Gastroesophageal sphincter (tissue), 4 donors: ENCODE data around the gene DLGAP3. TPM values are rescaled to one million over a fixed set of nuclear protein-coding genes. Genes with fewer than 3 reads are reported as not detected.
A peak's percentile ranks its signal among the peaks of the same experiment; 100 is the strongest.

Source experiments
- ATAC-seq: fragments of 150-250 bp; one replicate; pipeline ENCODE4 v1.9.1; 2016; ENCODE audit warnings: mild to moderate bottlenecking, moderate library complexity
- H3K27ac ChIP-seq, 4 donors: fragments of 200-600 bp; sonication (generic) in 3 of 4; 1 replicate in 3 of 4; 2 replicates in 1 of 4; pipeline ENCODE4 v1.5.1; 2016 to 2019
- H3K27me3 ChIP-seq: fragments of 200-600 bp; sonication (generic); one replicate; pipeline ENCODE4 v1.5.1; 2019
- H3K36me3 ChIP-seq, 2 donors: fragments of 200-600 bp; sonication (generic); one replicate each; pipeline ENCODE4 v1.5.1; 2019; ENCODE audit warnings: control low read depth in 1 of 2
- H3K4me1 ChIP-seq, 3 donors: fragments of 200-600 bp; sonication (generic); 1 replicate in 2 of 3; 2 replicates in 1 of 3; pipeline ENCODE4 v1.5.1; 2016 to 2019; ENCODE audit warnings: control low read depth in 2 of 3
- H3K4me3 ChIP-seq, 2 donors: fragments of 200-600 bp; sonication (generic); one replicate each; pipeline ENCODE4 v1.5.1; 2019; ENCODE audit warnings: mild to moderate bottlenecking in 1 of 2, moderate library complexity in 1 of 2
- H3K9me3 ChIP-seq, 3 donors: fragments of 200-600 bp; sonication (generic); one replicate each; pipeline ENCODE4 v1.5.1; 2017 to 2019; ENCODE audit warnings: control low read depth in 2 of 3
- CTCF ChIP-seq, 4 experiments: fragments of 200-600 bp in 2 of 4; fragments of 450-650 bp in 2 of 4; sonication (generic) in 1 of 4; IDR thresholded peaks; one replicate each; pipeline ENCODE4 v1.5.1; 2017 to 2019; ENCODE audit warnings: antibody characterized with exemption in 4 of 4, mild to moderate bottlenecking in 2 of 4, moderate library complexity in 2 of 4
- EP300 ChIP-seq: sonication (generic); formaldehyde crosslinking; IDR thresholded peaks from one replicate; pipeline ENCODE4 v1.6.1; 2017; ENCODE audit warnings: antibody characterized with exemption, mild to moderate bottlenecking
- POLR2A ChIP-seq, 2 donors: fragments of 450-650 bp; IDR thresholded peaks; one replicate each; pipeline ENCODE4 v1.6.1; 2017; ENCODE audit warnings: antibody characterized with exemption in 2 of 2, mild to moderate bottlenecking in 2 of 2, moderate library complexity in 1 of 2
- POLR2AphosphoS5 ChIP-seq: sonication (generic); formaldehyde crosslinking; IDR thresholded peaks from one replicate; pipeline ENCODE4 v1.6.1; 2017; ENCODE audit warnings: antibody characterized with exemption
- WGBS, 2 donors: methylation state at CpG; one replicate each; pipeline ENCODE4 v1.1.5; 2018; ENCODE audit warnings: low coverage in 1 of 2; 5-methylcytosine and 5-hydroxymethylcytosine counted together
- total RNA-seq, 4 donors: library from RNA; depleted of rRNA; stranded (reverse); fragments of >200 nt; gene quantifications; one replicate each; pipeline ENCODE4 v1.1.0, GENCODE V29; 2016

The DLGAP3 gene
- total RNA-seq, 4 donors from 2014 or later, result 0.12 to 0.13 TPM; not detected in 2

GRCh38 chr1:34859446-34860200, 69.8 kb downstream of the DLGAP3 start, which contains the start of gene SMIM12:
Gene SMIM12 (minus strand): TSS chr1:34859749. CDS start chr1:34855977, 3,772 bp downstream.
- peak within 1 kb of the TSS; percentile 74 to 96 for H3K4me3 ChIP-seq
- TF ChIP-seq POLR2A (IDR thresholded peaks at IDR 0.05), result peak; percentile 90 to 93
- TF ChIP-seq CTCF (IDR thresholded peaks at IDR 0.05), result peak; percentile 42 to 89 (median 80)
- TF ChIP-seq EP300, result no peak
- TF ChIP-seq POLR2AphosphoS5, result peak; percentile 95
- no peaks in the 10 kb centered on the region for H3K9me3 ChIP-seq
- H3K4me1 ChIP-seq, result peaks cover 4 to 44% (median 16%) of the 10 kb centered on the region in 3 donors
- H3K36me3 ChIP-seq, result peaks cover 0 to 18% of the 10 kb centered on the region in 2 donors
- 5 to 11% methylated on average over 3 to 5 of the region's 47 CpGs for WGBS, 2 donors
- peak; percentile 100 for ATAC-seq
- H3K27me3 ChIP-seq, result no peaks in the 10 kb centered on the region
- peak within 1 kb of the TSS; percentile 80 to 93 (median 87) for H3K27ac ChIP-seq

DNA sequence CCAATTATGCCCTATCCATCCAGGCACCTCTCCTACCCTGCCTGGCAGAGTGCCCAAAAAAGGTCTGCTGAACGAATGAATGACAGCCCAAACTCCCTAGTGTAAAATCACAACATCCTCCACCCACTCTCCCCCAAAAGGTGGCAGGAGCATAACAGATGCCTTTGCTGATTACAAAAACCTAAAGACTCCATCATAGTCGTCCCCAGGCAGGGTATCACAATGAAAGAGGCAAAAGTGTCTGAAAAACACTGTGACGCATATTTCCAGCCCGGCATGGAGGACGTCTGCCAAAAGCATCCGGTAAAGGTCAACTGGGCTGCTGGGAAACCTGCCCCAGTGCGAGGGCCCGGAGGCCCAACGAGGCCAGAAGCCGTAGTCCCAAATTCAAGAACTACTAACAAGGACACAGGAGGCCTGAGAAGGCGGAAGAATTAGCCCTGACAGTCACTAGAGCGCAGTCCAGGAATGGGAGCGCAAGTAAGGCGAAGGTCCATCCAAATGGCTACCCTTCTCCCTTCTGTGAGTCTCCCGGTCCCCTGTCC, 70.5 kb downstream of the DLGAP3 start:
- ATAC-seq, result peak; percentile 17
- H3K9me3 ChIP-seq, result no peaks in the 10 kb centered on the region
- H3K27me3 ChIP-seq, result no peaks in the 10 kb centered on the region
- H3K4me3 ChIP-seq, result peak overlapping the region; percentile 74 to 96
- TF ChIP-seq EP300 (no peak), POLR2AphosphoS5 (peak; percentile 41), CTCF (IDR thresholded peaks at IDR 0.05) (no peak), POLR2A (IDR thresholded peaks at IDR 0.05) (no peak)
- peaks cover 4 to 44% (median 16%) of the 10 kb centered on the region in 3 donors for H3K4me1 ChIP-seq
- peak overlapping the region; percentile 80 to 93 (median 87) for H3K27ac ChIP-seq
- H3K36me3 ChIP-seq, result peaks cover 0 to 25% of the 10 kb centered on the region in 2 donors
- 0% methylated on average over 3 to 8 of the region's 15 CpGs for WGBS, 2 donors

DNA sequence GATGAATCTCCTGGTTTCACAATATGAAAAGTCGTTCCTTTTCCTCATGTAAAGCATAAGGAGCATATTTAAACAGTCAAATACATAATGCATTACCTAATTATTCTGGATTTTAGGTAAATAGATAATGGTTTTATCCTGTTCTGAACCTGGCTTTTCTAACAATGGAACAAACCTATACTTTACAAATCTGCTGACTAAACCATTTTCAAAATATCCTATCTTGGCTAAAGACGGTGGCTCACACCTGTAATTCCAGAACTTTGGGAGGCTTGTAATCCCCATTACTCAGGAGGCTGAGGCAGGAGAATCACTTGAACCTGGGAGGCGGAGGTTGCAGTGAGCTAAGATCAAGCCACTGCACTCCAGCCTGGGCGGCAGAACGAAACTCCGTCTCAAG, 72.8 kb downstream of the DLGAP3 start:
- TF ChIP-seq POLR2AphosphoS5 (no peak), EP300 (no peak), POLR2A (IDR thresholded peaks at IDR 0.05) (no peak), CTCF (IDR thresholded peaks at IDR 0.05) (no peak)
- H3K4me3 ChIP-seq, result no peak overlapping the region
- H3K4me1 ChIP-seq, result peaks cover 4 to 64% (median 16%) of the 10 kb centered on the region in 3 donors
- 90 to 93% methylated on average over 6 of the region's 6 CpGs for WGBS, 2 donors
- no peaks in the 10 kb centered on the region for H3K9me3 ChIP-seq
- H3K27ac ChIP-seq, result no peak overlapping the region
- peaks cover 0 to 33% of the 10 kb centered on the region in 2 donors for H3K36me3 ChIP-seq
- no peaks in the 10 kb centered on the region for H3K27me3 ChIP-seq
- ATAC-seq, result no peak

- peak; percentile 97 for ATAC-seq
- Histone ChIP-seq H3K9me3 (no peaks in the 10 kb centered on the region), H3K36me3 (peaks cover 0 to 37% of the 10 kb centered on the region in 2 donors), H3K4me3 (no peak overlapping the region), H3K27me3 (no peaks in the 10 kb centered on the region), H3K27ac (peak overlapping the region; percentile 72 to 84 (median 76)), H3K4me1 (peaks cover 0 to 58% (median 6%) of the 10 kb centered on the region in 3 donors)
- 0 to 30% methylated on average over 1 to 3 of the region's 6 CpGs for WGBS, 2 donors
- peak in 3 of 4 experiments; percentile 93 to 94 (median 93) for TF ChIP-seq CTCF (IDR thresholded peaks at IDR 0.05)
- no peak for TF ChIP-seq EP300
- TF ChIP-seq POLR2AphosphoS5, result no peak
- TF ChIP-seq POLR2A (IDR thresholded peaks at IDR 0.05), result no peak
Observed at GRCh38 chr1:34852677-34853217, 76.7 kb downstream of the DLGAP3 start.
